Hepatocyte (in vitro differentiated cells): ENCODE data around the gene ANKRD2. TPM values are rescaled to one million over a fixed set of nuclear protein-coding genes. Genes with fewer than 3 reads are reported as not detected.
A peak's percentile ranks its signal among the peaks of the same experiment; 100 is the strongest.

ENCODE experiments used
- DNase-seq: peaks from one replicate; pipeline ENCODE4 v3.0.0-alpha.2; 2016; ENCODE audit warnings: low spot score
- H2AFZ ChIP-seq: fragments of 200-600 bp; sonication (generic); 2 replicates; pipeline ENCODE4 v1.6.0; 2016; ENCODE audit warnings: antibody characterized with exemption, mild to moderate bottlenecking
- H3K27ac ChIP-seq: fragments of 200-600 bp; sonication (generic); 2 replicates; pipeline ENCODE4 v1.5.1; 2016; ENCODE audit warnings: mild to moderate bottlenecking
- H3K27me3 ChIP-seq: fragments of 200-600 bp; sonication (generic); 2 replicates; pipeline ENCODE4 v1.6.1; 2016
- H3K36me3 ChIP-seq: fragments of 200-600 bp; sonication (generic); replicated peaks from 2 replicates; pipeline ENCODE4 v1.5.1; 2016; ENCODE audit warnings: low read depth; ENCODE audit not compliant: insufficient read depth
- H3K4me1 ChIP-seq: fragments of 200-600 bp; sonication (generic); 2 replicates; pipeline ENCODE4 v1.5.1; 2016; ENCODE audit warnings: mild to moderate bottlenecking, moderate library complexity; ENCODE audit not compliant: insufficient read depth
- H3K4me2 ChIP-seq: fragments of 200-600 bp; sonication (generic); 2 replicates; pipeline ENCODE4 v1.6.0; 2016
- H3K4me3 ChIP-seq: fragments of 200-600 bp; sonication (generic); 2 replicates; pipeline ENCODE4 v1.5.1; 2016; ENCODE audit warnings: mild to moderate bottlenecking
- H3K79me2 ChIP-seq: fragments of 200-600 bp; sonication (generic); 2 replicates; pipeline ENCODE4 v1.6.0; 2017; ENCODE audit warnings: mild to moderate bottlenecking
- H3K9me2 ChIP-seq: fragments of 200-600 bp; sonication (generic); replicated peaks from 2 replicates; pipeline ENCODE4 v1.6.0; 2017; ENCODE audit warnings: mild to moderate bottlenecking; ENCODE audit not compliant: insufficient read depth
- H3K9me3 ChIP-seq: fragments of 200-600 bp; sonication (generic); 2 replicates; pipeline ENCODE4 v1.5.1; 2016; ENCODE audit warnings: low read depth, mild to moderate bottlenecking
- H4K20me1 ChIP-seq: fragments of 200-600 bp; sonication (generic); 2 replicates; pipeline ENCODE4 v1.6.0; 2016; ENCODE audit warnings: mild to moderate bottlenecking; ENCODE audit not compliant: insufficient read depth, poor library complexity, severe bottlenecking
- CTCF ChIP-seq: fragments of 200-600 bp; sonication (generic); IDR thresholded peaks from 2 replicates; pipeline ENCODE4 v1.5.1; 2016; ENCODE audit warnings: antibody characterized with exemption, mild to moderate bottlenecking; ENCODE audit not compliant: poor library complexity
- EZH2 ChIP-seq: fragments of 200-600 bp; sonication (generic); IDR thresholded peaks from 2 replicates; pipeline ENCODE4 v1.6.1; 2016; ENCODE audit warnings: antibody characterized with exemption, mild to moderate bottlenecking, borderline replicate concordance
- EZH2phosphoT487 ChIP-seq: fragments of 200-600 bp; sonication (generic); IDR thresholded peaks from one replicate; pipeline ENCODE4 v1.6.1; 2018; ENCODE audit warnings: antibody characterized with exemption, mild to moderate bottlenecking, low read depth, moderate library complexity; ENCODE audit not compliant: unreplicated experiment, severe bottlenecking
- WGBS: methylation state at CpG from one replicate; pipeline ENCODE4 v1.1.6; 2016; ENCODE audit warnings: low lambda C conversion rate; ENCODE audit errors: missing lambda C conversion rate; 5-methylcytosine and 5-hydroxymethylcytosine counted together
- polyA plus RNA-seq: library from polyadenylated mRNA; unstranded; fragments of >200 nt; fragmentation: Nextera tagmentation; extraction: Ambion mirVana; gene quantifications from 2 replicates; pipeline ENCODE4 v1.2.1, GENCODE V29; 2016
- total RNA-seq: library from RNA; depleted of rRNA; stranded (reverse); fragments of >200 nt; gene quantifications from 2 replicates; pipeline ENCODE4 v1.2.3, GENCODE V29; 2014

The ANKRD2 gene
- total and polyA plus RNA-seq, 2 experiments from 2014 or later, result not detected

GRCh38 chr10:97547962-97548361 is 24.6 kb upstream of the ANKRD2 start:
- Histone ChIP-seq H3K27me3 (no peaks in the 10 kb centered on the region), H3K4me3 (no peak overlapping the region), H3K9me2 (no peaks in the 10 kb centered on the region), H3K79me2 (peaks cover 15% of the 10 kb centered on the region), H3K9me3 (no peaks in the 10 kb centered on the region), H4K20me1 (peaks cover 4% of the 10 kb centered on the region), H3K36me3 (no peaks in the 10 kb centered on the region), H2AFZ (no peak overlapping the region), H3K4me1 (peaks cover 17% of the 10 kb centered on the region), H3K4me2 (no peak overlapping the region), H3K27ac (no peak overlapping the region)
- no peak for DNase-seq
- 77% methylated on average over 4 of the region's 4 CpGs for WGBS
- TF ChIP-seq CTCF, result no peak
- TF ChIP-seq EZH2, result no peak
- no peak for TF ChIP-seq EZH2phosphoT487

- WGBS, result 90% methylated on average over 13 of the region's 13 CpGs
- Histone ChIP-seq H3K4me3 (no peak overlapping the region), H3K27ac (peak overlapping the region; percentile 56), H3K9me2 (no peaks in the 10 kb centered on the region), H3K27me3 (no peaks in the 10 kb centered on the region), H3K79me2 (peaks cover 16% of the 10 kb centered on the region), H4K20me1 (peaks cover 4% of the 10 kb centered on the region), H3K4me1 (peaks cover 11% of the 10 kb centered on the region), H2AFZ (no peak overlapping the region), H3K4me2 (no peak overlapping the region), H3K9me3 (no peaks in the 10 kb centered on the region), H3K36me3 (no peaks in the 10 kb centered on the region)
- TF ChIP-seq EZH2phosphoT487 (no peak), CTCF (no peak), EZH2 (no peak)
- DNase-seq, result no peak
Measured at GRCh38 chr10:97548828-97549455, 23.6 kb upstream of the ANKRD2 start.

- no peaks in the 10 kb centered on the region for H3K27me3 ChIP-seq
- peaks cover 11% of the 10 kb centered on the region for H3K4me1 ChIP-seq
- H3K4me3 ChIP-seq, result no peak overlapping the region
- H3K27ac ChIP-seq, result peak overlapping the region; percentile 56
- H3K9me2 ChIP-seq, result no peaks in the 10 kb centered on the region
- H4K20me1 ChIP-seq, result no peaks in the 10 kb centered on the region
- TF ChIP-seq EZH2phosphoT487 (no peak), CTCF (no peak), EZH2 (no peak)
- H3K4me2 ChIP-seq, result peak overlapping the region; percentile 24
- peak overlapping the region; percentile 8 for H2AFZ ChIP-seq
- no peaks in the 10 kb centered on the region for H3K9me3 ChIP-seq
- H3K79me2 ChIP-seq, result peaks cover 10% of the 10 kb centered on the region
- whole genome bisulfite sequencing, result 53% methylated on average over 13 of the region's 13 CpGs
- H3K36me3 ChIP-seq, result no peaks in the 10 kb centered on the region
- peak; percentile 54 for DNase-seq
Measured at GRCh38 chr10:97549587-97550322, 22.8 kb upstream of the ANKRD2 start.
